Upper lobe of left lung (tissue), 4 donors: ENCODE measurements around the gene ANKS1A.

Experiments
- EP300 ChIP-seq, 4 donors: sonication (generic); formaldehyde crosslinking; IDR thresholded peaks; one replicate each; pipeline ENCODE4 v1.5.1; 2017; ENCODE audit warnings: antibody characterized with exemption in 4 of 4, control low read depth in 2 of 4
- POLR2A ChIP-seq, 4 donors: fragments of 450-650 bp; IDR thresholded peaks; one replicate each; pipeline ENCODE4 v1.5.1; 2016 to 2017; ENCODE audit warnings: antibody characterized with exemption in 4 of 4, mild to moderate bottlenecking in 2 of 4
- TF ChIP-seq, protein P1 (sequence below), 6 experiments: fragments of 450-650 bp in 4 of 6; fragments of 200-600 bp in 2 of 6; sonication (generic) in 2 of 6; IDR thresholded peaks; one replicate each; pipeline ENCODE4 v1.5.1; 2016 to 2019; ENCODE audit warnings: antibody characterized with exemption in 6 of 6

DNA sequence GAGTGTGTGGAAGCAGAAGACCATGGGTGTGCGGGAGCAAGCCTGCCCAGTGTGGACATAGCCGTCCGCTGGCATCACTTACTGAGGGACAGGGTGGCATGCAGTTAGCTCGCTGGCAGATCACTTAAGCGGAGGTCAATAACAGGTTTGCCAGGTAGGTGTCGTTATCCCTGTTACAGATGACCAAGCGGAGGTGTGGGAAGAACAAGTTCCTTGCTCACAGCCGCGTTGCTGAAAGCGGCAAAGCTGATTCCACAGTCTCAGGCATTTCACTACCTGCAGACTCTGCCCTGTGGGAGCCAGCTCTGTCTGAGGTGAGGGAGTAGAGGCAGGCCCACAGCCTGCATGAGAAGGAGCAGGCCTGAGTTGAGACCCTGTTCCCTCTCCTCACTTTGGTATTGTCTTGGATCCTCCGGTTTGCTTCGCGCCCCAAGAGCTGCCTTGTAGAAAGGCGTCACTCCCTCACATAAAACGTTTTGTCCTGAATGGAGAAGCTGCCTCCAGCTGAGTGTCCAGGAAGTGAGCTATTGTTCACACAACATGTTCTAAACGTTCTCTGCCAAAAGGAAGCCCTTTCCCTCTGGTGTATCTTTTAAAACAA lies 155.2 kb downstream of the ANKS1A start:
- TF ChIP-seq, protein P1, sequence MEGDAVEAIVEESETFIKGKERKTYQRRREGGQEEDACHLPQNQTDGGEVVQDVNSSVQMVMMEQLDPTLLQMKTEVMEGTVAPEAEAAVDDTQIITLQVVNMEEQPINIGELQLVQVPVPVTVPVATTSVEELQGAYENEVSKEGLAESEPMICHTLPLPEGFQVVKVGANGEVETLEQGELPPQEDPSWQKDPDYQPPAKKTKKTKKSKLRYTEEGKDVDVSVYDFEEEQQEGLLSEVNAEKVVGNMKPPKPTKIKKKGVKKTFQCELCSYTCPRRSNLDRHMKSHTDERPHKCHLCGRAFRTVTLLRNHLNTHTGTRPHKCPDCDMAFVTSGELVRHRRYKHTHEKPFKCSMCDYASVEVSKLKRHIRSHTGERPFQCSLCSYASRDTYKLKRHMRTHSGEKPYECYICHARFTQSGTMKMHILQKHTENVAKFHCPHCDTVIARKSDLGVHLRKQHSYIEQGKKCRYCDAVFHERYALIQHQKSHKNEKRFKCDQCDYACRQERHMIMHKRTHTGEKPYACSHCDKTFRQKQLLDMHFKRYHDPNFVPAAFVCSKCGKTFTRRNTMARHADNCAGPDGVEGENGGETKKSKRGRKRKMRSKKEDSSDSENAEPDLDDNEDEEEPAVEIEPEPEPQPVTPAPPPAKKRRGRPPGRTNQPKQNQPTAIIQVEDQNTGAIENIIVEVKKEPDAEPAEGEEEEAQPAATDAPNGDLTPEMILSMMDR (IDR thresholded peaks at IDR 0.05): peak in 1 of 6 experiments; percentile 11
- peak in 3 of 4 donors; percentile 12 to 86 (median 40) for TF ChIP-seq EP300 (IDR thresholded peaks at IDR 0.05)
- no peak for TF ChIP-seq POLR2A (IDR thresholded peaks at IDR 0.05)
